GM12875 (cell line): Measurements from ENCODE around the gene ACAP2.

Experiments
- H3K4me3 ChIP-seq: one replicate; pipeline ENCODE4 v1.5.1; 2011; ENCODE audit warnings: low read depth, low read length, control low read depth
- CTCF ChIP-seq: IDR thresholded peaks from 2 replicates; pipeline ENCODE4 v1.5.1; 2011; ENCODE audit warnings: low read depth, mild to moderate bottlenecking, control low read depth, inconsistent platforms, low read length, moderate library complexity, borderline replicate concordance; ENCODE audit not compliant: insufficient read depth

Gene ACAP2

GRCh38 chr3:195267096-195267495 lies 175.7 kb downstream of the ACAP2 start:
- no peak for TF ChIP-seq CTCF
- no peak overlapping the region for H3K4me3 ChIP-seq

GRCh38 chr3:195266428-195266827 lies 176.4 kb downstream of the ACAP2 start:
- no peak overlapping the region for H3K4me3 ChIP-seq
- no peak for TF ChIP-seq CTCF

GRCh38 chr3:195265363-195265976 lies 177.3 kb downstream of the ACAP2 start:
- no peak overlapping the region for H3K4me3 ChIP-seq
- TF ChIP-seq CTCF = no peak

- TF ChIP-seq CTCF = no peak
- H3K4me3 ChIP-seq = no peak overlapping the region
These were observed 178.8 kb downstream of the ACAP2 start for GRCh38 chr3:195263925-195264600.

GRCh38 chr3:195263193-195263924 lies 179.5 kb downstream of the ACAP2 start:
- H3K4me3 ChIP-seq = no peak overlapping the region
- no peak for TF ChIP-seq CTCF

GRCh38 chr3:195261925-195262324 lies 180.9 kb downstream of the ACAP2 start:
- no peak overlapping the region for H3K4me3 ChIP-seq
- no peak for TF ChIP-seq CTCF
